Muscle of leg (tissue), 11 donors: ENCODE measurements around the gene KIF5C. TPM values are rescaled to one million over a fixed set of nuclear protein-coding genes. Genes with fewer than 3 reads are reported as not detected.

ENCODE experiments used
- DNase-seq: peaks from one replicate; pipeline ENCODE4 v3.0.0; 2013
- H3K27ac ChIP-seq: one replicate; pipeline ENCODE4 v1.5.1; 2013; ENCODE audit warnings: mild to moderate bottlenecking, low read length, control low read depth
- H3K27me3 ChIP-seq: one replicate; pipeline ENCODE4 v1.6.1; 2013; ENCODE audit warnings: low read length; ENCODE audit not compliant: control insufficient read depth, insufficient read depth
- H3K36me3 ChIP-seq: one replicate; pipeline ENCODE4 v1.6.1; 2013; ENCODE audit warnings: low read length; ENCODE audit not compliant: control insufficient read depth, insufficient read depth
- H3K4me1 ChIP-seq: one replicate; pipeline ENCODE4 v1.6.1; 2013; ENCODE audit warnings: low read length; ENCODE audit not compliant: control insufficient read depth, insufficient read depth
- H3K4me3 ChIP-seq: one replicate; pipeline ENCODE4 v1.5.1; 2013; ENCODE audit warnings: low read length, control low read depth
- H3K9me3 ChIP-seq: replicated peaks from 2 replicates; pipeline ENCODE4 v1.6.1; 2013; ENCODE audit warnings: low read depth, low read length; ENCODE audit not compliant: control insufficient read depth
- WGBS: methylation state at CpG from one replicate; pipeline ENCODE4 v1.1.5; 2013; ENCODE audit warnings: missing lambda C conversion rate; ENCODE audit not compliant: insufficient coverage; 5-methylcytosine and 5-hydroxymethylcytosine counted together
- polyA plus RNA-seq, 8 donors: library from polyadenylated mRNA; unstranded; fragments of 120-200 nt; gene quantifications; one replicate each; pipeline versions ENCODE4 v1.2.1 to v1.2.3, GENCODE V29; 2013; ENCODE audit warnings: inconsistent platforms in 1 of 8, low replicate concordance in 1 of 8; ENCODE audit not compliant: insufficient read length in 8 of 8, insufficient read depth in 1 of 8
- total RNA-seq: library from RNA; stranded (reverse); fragments of 120-200 nt; gene quantifications from one replicate; pipeline ENCODE4 v1.2.4, GENCODE V29; 2013

Gene KIF5C
- total and polyA plus RNA-seq, 9 donors = 0.66 to 2.0 (median 1.1) TPM

- no peaks in the 10 kb centered on the region for H3K9me3 ChIP-seq
- no peak overlapping the region for H3K27ac ChIP-seq
- H3K4me3 ChIP-seq = no peak overlapping the region
- H3K27me3 ChIP-seq = peaks cover 2% of the 10 kb centered on the region
- H3K4me1 ChIP-seq = peaks cover 4% of the 10 kb centered on the region
- DNase-seq = no peak
- no CpG with 5 or more reads among the region's 6 CpGs for WGBS
- no peaks in the 10 kb centered on the region for H3K36me3 ChIP-seq
Measured at GRCh38 chr2:149005471-149006077, 130.5 kb downstream of the KIF5C start.

- Histone ChIP-seq H3K9me3 (no peaks in the 10 kb centered on the region), H3K36me3 (no peaks in the 10 kb centered on the region), H3K27ac (no peak overlapping the region), H3K4me1 (no peaks in the 10 kb centered on the region), H3K4me3 (no peak overlapping the region), H3K27me3 (peaks cover 2% of the 10 kb centered on the region)
- DNase-seq = no peak
- 92% methylated on average over 2 of the region's 4 CpGs for WGBS
Measured at GRCh38 chr2:149006883-149007543, 132.0 kb downstream of the KIF5C start.

GRCh38 chr2:149008381-149008780 is 133.4 kb downstream of the KIF5C start:
- Histone ChIP-seq H3K27ac (no peak overlapping the region), H3K27me3 (no peaks in the 10 kb centered on the region), H3K9me3 (no peaks in the 10 kb centered on the region), H3K36me3 (no peaks in the 10 kb centered on the region), H3K4me1 (no peaks in the 10 kb centered on the region), H3K4me3 (no peak overlapping the region)
- 79% methylated on average over 5 of the region's 7 CpGs for WGBS
- no peak for DNase-seq

GRCh38 chr2:149009576-149010461 is 134.8 kb downstream of the KIF5C start:
- DNase-seq = no peak
- Histone ChIP-seq H3K4me1 (no peaks in the 10 kb centered on the region), H3K4me3 (no peak overlapping the region), H3K36me3 (no peaks in the 10 kb centered on the region), H3K27me3 (no peaks in the 10 kb centered on the region), H3K27ac (no peak overlapping the region), H3K9me3 (no peaks in the 10 kb centered on the region)
- WGBS = 97% methylated on average over 27 of the region's 31 CpGs

GRCh38 chr2:149012545-149012944 is 137.5 kb downstream of the KIF5C start:
- H3K9me3 ChIP-seq = no peaks in the 10 kb centered on the region
- 73% methylated on average over 3 of the region's 9 CpGs for WGBS
- no peaks in the 10 kb centered on the region for H3K36me3 ChIP-seq
- H3K27me3 ChIP-seq = no peaks in the 10 kb centered on the region
- no peak for DNase-seq
- H3K4me3 ChIP-seq = no peak overlapping the region
- H3K27ac ChIP-seq = no peak overlapping the region
- peaks cover 3% of the 10 kb centered on the region for H3K4me1 ChIP-seq

- Histone ChIP-seq H3K27me3 (no peaks in the 10 kb centered on the region), H3K4me1 (peaks cover 3% of the 10 kb centered on the region), H3K9me3 (no peaks in the 10 kb centered on the region), H3K36me3 (no peaks in the 10 kb centered on the region), H3K4me3 (no peak overlapping the region), H3K27ac (no peak overlapping the region)
- no CpG with 5 or more reads among the region's 1 CpG for WGBS
- DNase-seq = no peak
Measured at GRCh38 chr2:149015501-149015900, 140.5 kb downstream of the KIF5C start.

GRCh38 chr2:149015926-149016563 is 141.0 kb downstream of the KIF5C start:
- peaks cover 3% of the 10 kb centered on the region for H3K4me1 ChIP-seq
- no peaks in the 10 kb centered on the region for H3K9me3 ChIP-seq
- no peak overlapping the region for H3K4me3 ChIP-seq
- no peaks in the 10 kb centered on the region for H3K27me3 ChIP-seq
- no peak for DNase-seq
- WGBS = 88% methylated on average over 4 of the region's 4 CpGs
- H3K27ac ChIP-seq = no peak overlapping the region
- no peaks in the 10 kb centered on the region for H3K36me3 ChIP-seq

GRCh38 chr2:149017116-149017985 is 142.3 kb downstream of the KIF5C start:
- no peak overlapping the region for H3K4me3 ChIP-seq
- WGBS = 49% methylated on average over 7 of the region's 14 CpGs
- no peaks in the 10 kb centered on the region for H3K27me3 ChIP-seq
- H3K9me3 ChIP-seq = no peaks in the 10 kb centered on the region
- peaks cover 3% of the 10 kb centered on the region for H3K4me1 ChIP-seq
- DNase-seq = peak; percentile 89
- no peak overlapping the region for H3K27ac ChIP-seq
- no peaks in the 10 kb centered on the region for H3K36me3 ChIP-seq

- Histone ChIP-seq H3K27me3 (no peaks in the 10 kb centered on the region), H3K9me3 (no peaks in the 10 kb centered on the region), H3K36me3 (no peaks in the 10 kb centered on the region), H3K27ac (no peak overlapping the region), H3K4me3 (no peak overlapping the region), H3K4me1 (peaks cover 3% of the 10 kb centered on the region)
- WGBS = 37% methylated on average over 2 of the region's 3 CpGs
- no peak for DNase-seq
Measured at GRCh38 chr2:149018981-149019380, 144.0 kb downstream of the KIF5C start.
